ENCODE results near the gene TMEM184B. TPM values are rescaled to one million over a fixed set of nuclear protein-coding genes. Genes with fewer than 3 reads are reported as not detected.
"Not testable (repeated sequence)": the region's sequence is repeated elsewhere in the genome, so short reads cannot be mapped to it uniquely, and the experiment has no call there.

Gene TMEM184B
- total RNA-seq, 1 experiment from 2014 or later = 46.9 TPM

- DNase-seq (ENCODE audit: low read depth) = no peak
- in situ Hi-C loops (cut with HindIII; ENCODE audit: low pct_unique_long_range_greater_than_20kb, low sequenced_read_pairs) = no loop called here
These were observed 36.0 kb downstream of the TMEM184B start for GRCh38 chr22:38236786-38237185.

DNA sequence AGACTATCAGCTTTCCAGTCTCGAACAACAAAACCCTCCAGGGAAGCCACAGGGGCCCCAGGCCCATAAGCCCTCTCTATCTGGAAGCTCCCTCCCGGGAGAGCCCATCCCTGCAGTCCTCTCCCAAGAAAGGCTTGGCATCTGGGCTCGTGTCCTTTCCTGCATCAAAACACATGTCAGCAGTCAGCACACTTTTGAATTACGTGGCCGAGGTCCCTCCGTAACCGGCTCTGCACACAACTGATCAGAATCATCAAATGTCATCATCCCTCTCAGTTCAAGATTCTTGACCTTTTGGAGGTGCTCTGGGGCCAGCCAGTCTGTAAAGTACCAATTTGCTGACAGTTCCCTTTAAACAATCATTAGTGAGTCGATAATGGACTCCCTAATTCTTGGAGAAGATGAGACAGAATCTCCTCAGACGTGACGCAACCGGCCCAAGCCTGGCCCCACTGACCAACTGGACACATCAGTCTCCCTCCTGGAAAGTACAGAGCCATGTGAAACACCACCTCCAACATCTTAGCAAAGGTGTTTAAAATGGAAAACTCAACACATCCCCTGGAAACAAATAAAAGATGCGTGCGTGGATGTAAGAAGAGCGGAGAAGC is 37.5 kb downstream of the TMEM184B start:
- in situ Hi-C loops (cut with HindIII; ENCODE audit: low pct_unique_long_range_greater_than_20kb, low sequenced_read_pairs) = no loop called here
- DNase-seq (ENCODE audit: low read depth) = no peak

DNA sequence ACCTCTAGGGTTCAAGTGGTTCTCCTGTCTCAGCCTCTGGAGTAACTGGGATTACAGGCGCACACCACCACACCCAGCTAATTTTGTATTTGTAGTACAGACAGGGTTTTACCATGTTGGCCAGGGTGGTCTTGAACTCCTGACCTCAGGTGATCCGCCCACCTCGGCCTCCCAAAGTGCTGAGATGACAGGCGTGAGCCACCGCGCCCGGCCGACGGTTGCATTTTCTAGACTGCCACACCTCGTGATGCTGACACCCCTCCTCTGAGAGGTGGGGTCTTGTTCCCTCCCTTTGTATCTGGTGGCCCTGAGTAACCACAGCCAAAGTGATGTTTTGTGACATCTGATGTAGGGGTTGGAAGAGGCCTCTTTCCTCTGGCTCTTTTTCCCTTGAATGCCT is 39.0 kb downstream of the TMEM184B start:
- DNase-seq (ENCODE audit: low read depth); in situ Hi-C loops (cut with HindIII; ENCODE audit: low pct_unique_long_range_greater_than_20kb, low sequenced_read_pairs): not testable (repeated sequence)

DNA sequence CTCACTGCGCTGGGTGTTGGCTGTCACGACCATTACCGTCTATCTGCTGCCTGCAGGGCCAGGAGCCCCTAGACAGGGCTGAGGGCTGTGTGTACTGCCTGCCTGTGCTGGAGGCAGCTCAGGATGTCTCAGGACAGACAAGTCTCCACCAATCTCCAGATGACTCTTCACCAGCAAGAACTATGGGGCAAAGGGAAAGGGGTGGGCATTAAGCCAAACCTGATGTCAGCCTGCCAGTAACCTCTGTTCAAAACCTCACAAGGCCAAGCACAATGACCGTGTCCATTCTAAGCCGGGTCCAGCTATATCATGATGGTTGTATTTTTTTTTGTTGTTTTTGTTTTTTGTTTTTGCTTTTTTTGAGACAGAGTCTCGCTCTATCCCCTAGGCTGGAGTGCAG is 39.4 kb downstream of the TMEM184B start:
- DNase-seq (ENCODE audit: low read depth) = no peak
- in situ Hi-C loops (cut with HindIII; ENCODE audit: low pct_unique_long_range_greater_than_20kb, low sequenced_read_pairs) = no loop called here

GRCh38 chr22:38232196-38232595 is 40.6 kb downstream of the TMEM184B start:
- in situ Hi-C loops (cut with HindIII; ENCODE audit: low pct_unique_long_range_greater_than_20kb, low sequenced_read_pairs) = no loop called here
- DNase-seq (ENCODE audit: low read depth) = no peak

GRCh38 chr22:38230916-38231315 is 41.9 kb downstream of the TMEM184B start:
- in situ Hi-C loops (cut with HindIII; ENCODE audit: low pct_unique_long_range_greater_than_20kb, low sequenced_read_pairs) = no loop called here
- no peak for DNase-seq (ENCODE audit: low read depth)

DNA sequence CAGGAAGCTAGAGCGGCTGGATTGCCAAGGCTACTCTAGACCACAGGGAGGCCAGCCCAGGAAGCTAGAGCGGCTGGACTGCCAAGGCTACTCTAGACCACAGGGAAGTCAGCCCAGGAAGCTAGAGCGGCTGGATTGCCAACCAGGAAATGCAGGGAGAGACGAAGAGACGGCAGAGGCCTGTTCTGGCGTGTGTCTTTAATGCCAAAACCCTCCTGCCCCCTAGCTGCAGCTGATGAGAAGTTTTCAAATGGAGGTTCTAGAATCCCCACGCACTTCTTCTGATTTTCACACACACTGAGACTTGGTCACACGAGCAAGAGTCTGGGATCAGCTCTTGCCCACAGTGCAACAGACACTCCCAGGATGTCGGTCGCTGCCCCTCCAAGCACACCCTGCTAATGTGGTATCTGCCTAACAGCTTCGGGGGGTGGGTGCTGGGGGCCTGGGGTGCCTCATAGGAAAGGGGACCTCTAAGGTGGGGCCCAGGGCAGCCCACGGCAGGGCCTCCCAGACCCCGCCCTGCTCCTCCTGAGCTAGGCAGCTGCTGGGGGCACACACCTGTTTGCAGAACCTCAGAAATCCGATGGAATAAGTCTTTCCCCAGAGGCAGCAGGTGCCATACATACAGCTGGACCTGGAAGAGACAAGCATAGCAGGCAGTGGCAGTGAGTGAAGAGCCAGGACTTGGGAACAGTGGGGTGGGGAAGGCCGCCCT is 42.5 kb downstream of the TMEM184B start:
- in situ Hi-C loops (cut with HindIII; ENCODE audit: low pct_unique_long_range_greater_than_20kb, low sequenced_read_pairs) = no loop called here
- no peak for DNase-seq (ENCODE audit: low read depth)

- DNase-seq (ENCODE audit: low read depth) = peak; percentile 52
- in situ Hi-C loops (cut with HindIII; ENCODE audit: low pct_unique_long_range_greater_than_20kb, low sequenced_read_pairs) = no loop called here
These were observed 43.7 kb downstream of the TMEM184B start for GRCh38 chr22:38228873-38229740.

DNA sequence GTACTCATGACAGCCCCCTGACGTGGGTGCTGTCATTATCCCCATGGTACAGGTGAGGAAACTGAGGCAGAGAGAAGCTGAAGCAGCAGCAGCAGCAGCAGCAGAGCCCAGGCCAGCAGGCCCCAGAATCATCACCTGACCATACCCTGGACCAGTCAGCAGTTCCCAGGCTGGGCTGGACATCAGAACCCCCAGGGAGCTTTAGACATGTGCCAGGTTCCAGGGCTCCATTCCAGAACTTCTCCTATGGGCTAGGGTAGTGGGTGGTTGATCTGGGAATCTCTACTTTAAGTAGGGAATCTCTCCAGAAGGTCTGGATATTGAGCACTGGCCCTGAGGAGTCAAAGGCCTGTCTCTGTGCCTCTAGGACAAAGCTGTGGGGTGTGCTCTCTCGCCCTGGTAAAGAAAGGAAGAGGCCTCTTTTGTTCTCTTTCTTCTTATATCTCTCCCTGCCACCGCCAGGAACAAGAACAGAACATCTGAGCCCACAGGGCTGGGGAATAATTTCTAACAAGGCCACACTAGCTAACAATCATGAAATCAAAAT is 44.4 kb downstream of the TMEM184B start:
- DNase-seq (ENCODE audit: low read depth) = no peak
- in situ Hi-C loops (cut with HindIII; ENCODE audit: low pct_unique_long_range_greater_than_20kb, low sequenced_read_pairs) = no loop called here

DNA sequence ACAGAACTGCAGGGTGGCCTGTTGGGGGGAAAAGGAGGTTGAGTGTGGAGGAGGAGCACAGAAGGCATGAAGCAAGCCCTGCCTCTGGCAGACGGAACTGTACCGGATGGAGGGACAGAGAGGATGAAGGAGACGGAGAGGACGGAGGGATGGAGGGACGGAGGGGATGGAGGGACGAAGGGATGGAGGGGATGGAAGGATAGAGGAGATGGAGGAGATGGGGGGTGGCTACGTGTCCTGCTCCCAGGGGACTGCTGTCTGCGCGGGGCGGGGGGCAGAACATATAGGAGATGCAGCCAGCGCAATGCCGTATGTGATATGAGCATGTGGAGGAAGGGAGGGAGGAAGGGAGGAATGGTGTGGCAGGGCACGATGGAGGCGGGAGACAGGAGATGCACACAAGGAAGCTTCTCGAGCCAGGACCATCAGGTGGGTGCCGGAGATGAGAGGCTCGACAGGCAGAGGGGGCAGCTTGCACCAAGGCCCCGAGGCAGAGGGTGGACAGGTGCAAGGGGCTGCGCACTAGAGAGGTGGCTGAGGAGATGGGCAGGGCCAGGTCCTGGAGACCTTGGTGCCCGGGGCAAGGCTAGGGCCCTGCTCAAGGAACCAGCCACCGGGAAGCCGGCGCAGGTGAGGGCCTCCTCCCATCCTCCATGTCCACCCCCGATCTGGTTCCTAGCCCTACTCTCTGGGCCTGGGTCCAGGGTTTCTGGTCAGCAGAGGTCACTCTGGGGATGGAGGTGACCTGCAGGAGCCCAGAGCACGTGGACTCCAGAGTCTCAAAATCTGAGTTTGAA is 45.8 kb downstream of the TMEM184B start:
- in situ Hi-C loops (cut with HindIII; ENCODE audit: low pct_unique_long_range_greater_than_20kb, low sequenced_read_pairs) = no loop called here

DNA sequence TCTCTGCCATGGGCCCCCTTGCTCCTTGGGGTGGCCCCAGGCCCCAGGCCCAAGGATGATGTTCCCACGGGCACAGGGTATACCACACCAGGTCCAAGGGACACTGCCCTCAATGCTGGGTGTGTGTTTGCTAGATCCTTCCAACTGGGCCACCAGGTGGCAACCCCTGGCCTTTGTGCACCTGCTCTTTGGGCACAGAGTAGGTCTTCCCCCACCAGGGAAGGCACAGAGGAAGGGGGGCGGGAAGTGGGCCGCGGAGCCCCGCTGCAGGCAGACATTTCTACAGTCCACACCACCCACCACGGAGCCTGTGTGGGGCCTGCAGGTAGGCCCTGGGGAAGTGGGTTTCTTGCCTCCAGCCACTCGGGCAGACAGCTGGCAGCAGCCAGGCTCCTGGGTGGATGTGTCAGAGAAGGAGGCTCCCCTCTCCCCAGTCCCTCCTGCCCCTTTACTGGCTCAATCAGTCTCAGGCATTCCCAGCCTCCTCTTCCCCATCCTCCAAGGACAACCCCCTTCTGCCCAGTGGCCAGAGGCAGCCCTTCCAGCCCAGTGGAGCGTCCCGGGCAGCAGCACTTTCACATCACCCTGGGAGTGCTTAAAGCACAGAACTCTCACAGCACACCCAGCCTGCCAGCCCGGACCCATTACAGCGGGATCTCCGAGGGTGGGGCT is 49.4 kb downstream of the TMEM184B start:
- in situ Hi-C loops (cut with HindIII; ENCODE audit: low pct_unique_long_range_greater_than_20kb, low sequenced_read_pairs) = no loop called here
- DNase-seq (ENCODE audit: low read depth) = peak; percentile 81

More for the DNA sequence above, 45.8 kb downstream of the TMEM184B start:
- no peak for DNase-seq (ENCODE audit: low read depth)

DNA sequence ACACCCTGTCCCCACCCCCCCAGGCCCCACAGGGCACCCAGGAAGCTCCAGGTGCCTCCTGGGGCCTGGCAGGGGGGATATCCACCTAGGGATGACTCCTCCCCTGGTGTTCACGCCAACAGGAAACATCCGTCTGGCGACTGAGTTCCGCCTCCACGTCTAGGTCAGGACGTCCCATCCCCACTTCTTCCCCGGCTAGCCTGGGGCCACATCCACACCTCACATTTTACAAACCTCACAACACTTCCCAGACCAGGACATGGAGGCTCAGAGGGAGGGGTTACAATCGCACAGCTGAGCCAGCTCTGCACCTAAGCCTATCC is 50.1 kb downstream of the TMEM184B start:
- no peak for DNase-seq (ENCODE audit: low read depth)
- in situ Hi-C loops (cut with HindIII; ENCODE audit: low pct_unique_long_range_greater_than_20kb, low sequenced_read_pairs) = no loop called here

DNA sequence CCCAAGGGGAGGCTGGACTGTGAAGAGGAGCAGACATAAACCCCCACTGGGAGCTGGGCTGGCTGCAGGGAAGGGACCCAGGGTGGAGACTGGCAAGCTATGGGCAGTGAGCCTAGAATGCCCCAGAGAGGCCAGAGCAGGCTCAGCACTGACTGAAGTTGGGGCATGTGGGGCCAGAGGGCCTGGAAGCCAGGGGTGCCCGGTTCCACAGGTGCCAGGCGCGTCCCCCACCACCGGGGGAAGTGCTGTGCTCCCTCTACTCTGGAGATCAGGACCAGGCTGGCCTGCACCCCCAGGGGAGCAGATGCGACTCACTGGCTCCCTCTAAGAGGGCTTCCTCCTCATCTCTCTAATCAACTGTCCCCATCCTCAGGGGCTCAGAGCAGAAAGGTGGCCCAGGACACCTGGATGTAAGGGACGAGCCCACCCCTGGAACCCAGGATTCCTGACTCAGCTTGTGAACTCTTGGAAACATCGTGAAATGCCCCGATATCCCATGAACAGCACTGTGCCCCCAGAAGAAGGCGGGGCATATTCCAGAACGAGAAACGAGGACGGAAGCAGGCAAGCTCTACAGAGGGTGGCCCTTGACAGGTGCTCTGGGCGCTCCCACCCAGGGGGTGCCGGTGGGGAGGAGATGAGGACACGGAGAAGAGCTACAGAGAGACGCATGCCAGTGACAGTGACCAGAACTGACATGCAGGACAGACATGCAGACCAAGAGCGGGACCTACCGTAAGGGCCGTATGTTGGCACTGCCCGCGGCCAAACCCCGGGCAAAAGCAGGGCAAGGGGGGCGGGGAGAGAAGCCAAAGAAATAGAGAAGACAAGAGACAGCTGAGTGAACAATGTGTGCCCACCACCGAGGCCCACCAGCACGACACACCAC is 50.7 kb downstream of the TMEM184B start:
- in situ Hi-C loops (cut with HindIII; ENCODE audit: low pct_unique_long_range_greater_than_20kb, low sequenced_read_pairs) = no loop called here
- DNase-seq (ENCODE audit: low read depth) = no peak

- in situ Hi-C loops (cut with HindIII; ENCODE audit: low pct_unique_long_range_greater_than_20kb, low sequenced_read_pairs) = no loop called here
- no peak for DNase-seq (ENCODE audit: low read depth)
These were observed 51.4 kb downstream of the TMEM184B start for GRCh38 chr22:38221407-38221806.

- DNase-seq (ENCODE audit: low read depth) = no peak
These were observed 52.0 kb downstream of the TMEM184B start for GRCh38 chr22:38220653-38221386.

GRCh38 chr22:38220163-38220562 is 52.6 kb downstream of the TMEM184B start:
- no peak for DNase-seq (ENCODE audit: low read depth)
- in situ Hi-C loops (cut with HindIII; ENCODE audit: low pct_unique_long_range_greater_than_20kb, low sequenced_read_pairs) = no loop called here

More at GRCh38 chr22:38220653-38221386, 52.0 kb downstream of the TMEM184B start:
- in situ Hi-C loops (cut with HindIII; ENCODE audit: low pct_unique_long_range_greater_than_20kb, low sequenced_read_pairs) = no loop called here
